K562 (cell line): Measurements from ENCODE around the gene WWP2. TPM values are rescaled to one million over a fixed set of nuclear protein-coding genes. Genes with fewer than 3 reads are reported as not detected.

ENCODE experiments used
- ETV6 ChIP-seq, 3 experiments: fragments of 150-350 bp in 1 of 3; sonication (generic) in 1 of 3; formaldehyde crosslinking in 1 of 3; IDR thresholded peaks; 2 replicates each; pipeline versions ENCODE4 v1.6.1 to v1.8.0; 2014 to 2022; ENCODE audit warnings: borderline replicate concordance in 2 of 3, low read depth in 2 of 3, antibody characterized with exemption in 1 of 3, low read length in 1 of 3, mild to moderate bottlenecking in 1 of 3, missing genetic modification reagents in 1 of 3
- JUN ChIP-seq, 2 experiments: sonication (generic) in 1 of 2; formaldehyde crosslinking in 1 of 2; IDR thresholded peaks; 2 replicates each; pipeline versions ENCODE4 v1.6.1 to v1.8.0; 2012 to 2022; ENCODE audit warnings: borderline replicate concordance in 2 of 2, mild to moderate bottlenecking in 2 of 2, improper control_type of control experiment in 1 of 2, low read depth in 1 of 2, low read length in 1 of 2, missing genetic modification reagents in 1 of 2
- MAFF ChIP-seq: IDR thresholded peaks from 2 replicates; pipeline ENCODE4 v1.6.1; 2012; ENCODE audit warnings: low read length, improper control_type of control experiment
- PHF21A ChIP-seq: fragments of 450-650 bp; IDR thresholded peaks from 2 replicates; pipeline ENCODE4 v1.6.1; 2017; ENCODE audit warnings: low read depth, borderline replicate concordance
- RBM25 ChIP-seq: fragments of 200-400 bp; formaldehyde crosslinking; IDR thresholded peaks from 2 replicates; pipeline ENCODE4 v1.6.1; 2018; ENCODE audit warnings: low read length, low read depth, moderate library complexity; ENCODE audit not compliant: severe bottlenecking
- SMAD1 ChIP-seq: fragments of 150-350 bp; IDR thresholded peaks from 2 replicates; pipeline ENCODE4 v1.6.1; 2014; ENCODE audit warnings: low read length, low read depth; ENCODE audit not compliant: partially characterized antibody
- TAF15 ChIP-seq: fragments of 200-400 bp; formaldehyde crosslinking; IDR thresholded peaks from 2 replicates; pipeline ENCODE4 v1.6.1; 2017; ENCODE audit warnings: mild to moderate bottlenecking, low read depth, low read length, moderate library complexity
- TFAM ChIP-seq: fragments of 250-450 bp; sonication (Bioruptor Pico); conservative IDR thresholded peaks from 2 replicates; pipeline ENCODE4 v1.5.0; 2021; ENCODE audit warnings: mild to moderate bottlenecking, moderate library complexity
- XRCC4 ChIP-seq: IDR thresholded peaks from one replicate; pipeline ENCODE4 v1.6.1; 2011; ENCODE audit not compliant: insufficient read depth, insufficient read length; ENCODE audit errors: extremely low read depth
- ZNF165 ChIP-seq: fragments of 250-450 bp; sonication (Bioruptor Pico); IDR thresholded peaks from 2 replicates; pipeline ENCODE4 v1.4.0; 2020; ENCODE audit warnings: borderline replicate concordance
- ZNF318 ChIP-seq, 2 experiments: fragments of 450-650 bp; IDR thresholded peaks; 2 replicates each; pipeline ENCODE4 v1.6.1; 2016; ENCODE audit warnings: mild to moderate bottlenecking in 2 of 2, borderline replicate concordance in 1 of 2, low read depth in 1 of 2, moderate library complexity in 1 of 2
- ZNF589 ChIP-seq: fragments of 200-800 bp; sonication (Bioruptor generic); IDR thresholded peaks from 2 replicates; pipeline ENCODE4 v1.6.1; 2016; ENCODE audit warnings: low read depth, missing genetic modification characterization, missing compliant biosample characterization
- polyA plus RNA-seq, 8 experiments: library from polyadenylated mRNA; depleted of rRNA in 4 of 8; stranded (reverse) in 5 of 8; unstranded in 3 of 8; fragments of >200 nt; fragmentation: Nextera tagmentation in 2 of 8; fragmentation: Illumina TruSeq in 1 of 8; extraction: Ambion mirVana in 2 of 8; extraction: Trizol in 1 of 8; gene quantifications; 2 replicates each; pipeline versions ENCODE4 v1.2.1 to v1.2.3, GENCODE V29; 2011 to 2014; ENCODE audit warnings: inconsistent platforms in 1 of 8, missing spikeins in 1 of 8
- total RNA-seq, 7 experiments: library from RNA; depleted of rRNA in 6 of 7; stranded (reverse); fragments of >200 nt in 6 of 7; fragmentation: Illumina TruSeq in 2 of 7; extraction: Trizol in 2 of 7; gene quantifications; 2 replicates each; pipeline versions ENCODE4 v1.2.1 to v1.2.3, GENCODE V29; 2011 to 2021; ENCODE audit warnings: low replicate concordance in 1 of 7

WWP2 gene
- total and polyA plus RNA-seq, 9 of the 15 experiments (the other 6 are each of a cell fraction or from before 2014, with no cell fraction given), result 1.9 to 34.4 (median 14.6) TPM

GRCh38 chr16:69796285-69797118, 34.4 kb downstream of the WWP2 start (continued):
- TF ChIP-seq MAFF, result no peak
- TF ChIP-seq XRCC4, result no peak
- TF ChIP-seq JUN (IDR thresholded peaks at IDR 0.05; ENCODE audit: borderline replicate concordance, low read depth, low read length), result no peak
- no peak for TF ChIP-seq JUN (CRISPR knock-in tag; IDR thresholded peaks at IDR 0.05; ENCODE audit: borderline replicate concordance)
- peak; percentile 25 for TF ChIP-seq SMAD1
- TF ChIP-seq ZNF589 (CRISPR knock-in tag), result no peak
- no peak for TF ChIP-seq ZNF165
- no peak for TF ChIP-seq RBM25
- TF ChIP-seq TAF15, result no peak
- TF ChIP-seq PHF21A, result peak; percentile 99
- TF ChIP-seq ETV6 (IDR thresholded peaks at IDR 0.05; ENCODE audit: borderline replicate concordance in 1 of 2, low read depth in 2 of 2, low read length in 1 of 2), result no peak
- TF ChIP-seq ETV6 (CRISPR knock-in tag; IDR thresholded peaks at IDR 0.05; ENCODE audit: borderline replicate concordance), result no peak
- TF ChIP-seq ZNF318 (IDR thresholded peaks at IDR 0.05; ENCODE audit: borderline replicate concordance in 1 of 2, low read depth in 1 of 2), result no peak
- no peak for TF ChIP-seq TFAM (CRISPR knock-in tag)
